ENCODE results near the gene FPR1.

Gene FPR1

GRCh38 chr19:51710163-51710562 lies 41.5 kb downstream of the FPR1 start:
- no peak for TF ChIP-seq REST (IDR thresholded peaks at IDR 0.05; ENCODE audit: low read depth)
- no peak for TF ChIP-seq EGR1 (IDR thresholded peaks at IDR 0.05)
- TF ChIP-seq TEAD4 (IDR thresholded peaks at IDR 0.05) = no peak
- no peak for TF ChIP-seq CREB1 (IDR thresholded peaks at IDR 0.05; ENCODE audit: low read depth)
- TF ChIP-seq YY1 (IDR thresholded peaks at IDR 0.05; ENCODE audit: low read depth) = no peak
- no peak for TF ChIP-seq FOXM1 (IDR thresholded peaks at IDR 0.05; ENCODE audit: borderline replicate concordance, low read depth)
- TF ChIP-seq EP300 (IDR thresholded peaks at IDR 0.05; ENCODE audit: borderline replicate concordance) = no peak
- no peak for TF ChIP-seq ZBTB7A (IDR thresholded peaks at IDR 0.05; ENCODE audit: low read depth)
- TF ChIP-seq TAF1 (IDR thresholded peaks at IDR 0.05; ENCODE audit: low read depth) = no peak
- TF ChIP-seq NFIC (IDR thresholded peaks at IDR 0.05) = no peak
- TF ChIP-seq RAD21 (IDR thresholded peaks at IDR 0.05; ENCODE audit: low read depth) = no peak
- TF ChIP-seq, protein P1, sequence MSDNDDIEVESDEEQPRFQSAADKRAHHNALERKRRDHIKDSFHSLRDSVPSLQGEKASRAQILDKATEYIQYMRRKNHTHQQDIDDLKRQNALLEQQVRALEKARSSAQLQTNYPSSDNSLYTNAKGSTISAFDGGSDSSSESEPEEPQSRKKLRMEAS (IDR thresholded peaks at IDR 0.05) = no peak
- TF ChIP-seq CEBPB (IDR thresholded peaks at IDR 0.05) = no peak
- TF ChIP-seq TCF12 (IDR thresholded peaks at IDR 0.05; ENCODE audit: low read depth) = no peak

DNA sequence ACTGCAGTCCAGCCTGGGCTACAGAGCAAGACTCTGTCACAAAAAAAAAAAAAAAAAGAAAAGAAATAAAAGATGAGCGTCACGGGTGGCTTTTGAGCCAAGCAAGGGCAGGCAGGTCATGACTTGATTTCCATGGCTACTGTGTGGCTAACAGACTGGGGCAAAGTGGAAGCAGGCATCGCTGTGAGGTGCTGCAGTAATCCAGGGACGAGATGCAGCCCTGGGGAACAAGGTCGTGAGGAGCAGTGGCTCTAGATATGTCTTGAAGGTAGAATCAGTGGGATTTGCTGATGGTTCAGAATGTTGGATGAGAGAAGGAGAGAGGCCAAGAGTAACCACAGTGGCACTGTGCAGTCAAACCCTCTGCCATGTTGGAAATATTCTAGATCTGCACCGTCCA lies 42.1 kb downstream of the FPR1 start:
- no peak for TF ChIP-seq RAD21 (IDR thresholded peaks at IDR 0.05; ENCODE audit: low read depth)
- TF ChIP-seq ZBTB7A (IDR thresholded peaks at IDR 0.05; ENCODE audit: low read depth) = no peak
- no peak for TF ChIP-seq CREB1 (IDR thresholded peaks at IDR 0.05; ENCODE audit: low read depth)
- no peak for TF ChIP-seq TEAD4 (IDR thresholded peaks at IDR 0.05)
- TF ChIP-seq FOXM1 (IDR thresholded peaks at IDR 0.05; ENCODE audit: borderline replicate concordance, low read depth) = no peak
- no peak for TF ChIP-seq CEBPB (IDR thresholded peaks at IDR 0.05)
- TF ChIP-seq YY1 (IDR thresholded peaks at IDR 0.05; ENCODE audit: low read depth) = no peak
- TF ChIP-seq EGR1 (IDR thresholded peaks at IDR 0.05) = no peak
- no peak for TF ChIP-seq TAF1 (IDR thresholded peaks at IDR 0.05; ENCODE audit: low read depth)

DNA sequence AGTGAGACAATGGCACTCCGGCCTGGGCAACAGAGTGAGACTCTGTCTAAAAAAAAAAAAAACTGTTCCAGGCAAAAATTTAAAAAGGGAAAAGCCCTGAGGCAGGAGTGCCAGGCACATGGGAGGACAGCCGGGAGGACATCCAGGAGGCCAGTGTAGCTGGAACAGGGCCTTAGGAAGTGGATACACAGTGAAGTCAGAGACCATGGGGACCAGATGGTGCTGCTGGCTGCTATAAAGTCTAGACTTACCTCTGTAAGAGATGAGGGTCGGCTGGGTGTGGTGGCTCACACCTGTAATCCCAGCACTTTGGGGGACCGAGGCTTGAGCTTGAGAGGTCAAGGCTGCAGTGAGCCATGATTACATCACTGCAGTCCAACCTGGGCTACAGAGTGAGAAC lies 42.9 kb downstream of the FPR1 start:
- TF ChIP-seq, protein P1 (IDR thresholded peaks at IDR 0.05) = no peak
- TF ChIP-seq TEAD4 (IDR thresholded peaks at IDR 0.05) (no peak), TAF1 (IDR thresholded peaks at IDR 0.05; ENCODE audit: low read depth) (no peak), CREB1 (IDR thresholded peaks at IDR 0.05; ENCODE audit: low read depth) (no peak), REST (IDR thresholded peaks at IDR 0.05; ENCODE audit: low read depth) (no peak), NFIC (IDR thresholded peaks at IDR 0.05) (no peak), ZBTB7A (IDR thresholded peaks at IDR 0.05; ENCODE audit: low read depth) (no peak), YY1 (IDR thresholded peaks at IDR 0.05; ENCODE audit: low read depth) (no peak), CEBPB (IDR thresholded peaks at IDR 0.05) (no peak), EP300 (IDR thresholded peaks at IDR 0.05; ENCODE audit: borderline replicate concordance) (no peak), USF1 (IDR thresholded peaks at IDR 0.05) (no peak), RAD21 (IDR thresholded peaks at IDR 0.05; ENCODE audit: low read depth) (no peak), EGR1 (IDR thresholded peaks at IDR 0.05) (no peak), TCF12 (IDR thresholded peaks at IDR 0.05; ENCODE audit: low read depth) (no peak), FOXM1 (IDR thresholded peaks at IDR 0.05; ENCODE audit: borderline replicate concordance, low read depth) (no peak)

DNA sequence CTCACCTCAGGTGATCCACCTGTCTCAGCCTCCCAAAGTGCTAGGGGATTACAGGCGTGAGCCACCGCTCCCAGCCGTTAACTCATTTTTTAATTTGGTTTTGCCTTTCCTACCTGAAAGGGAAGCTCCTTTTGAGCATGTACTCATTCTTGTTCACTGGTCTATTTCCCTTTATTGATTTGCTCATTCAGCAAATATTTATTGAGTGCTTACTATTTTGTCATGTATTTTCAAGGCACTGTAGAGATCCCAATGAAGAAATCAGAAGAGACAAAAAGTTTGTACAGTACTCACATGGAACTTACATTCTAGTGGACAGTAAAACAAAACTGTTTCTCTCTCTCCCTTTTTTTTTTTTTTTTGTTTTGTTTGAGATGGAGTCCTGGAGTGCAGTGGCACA lies 44.8 kb downstream of the FPR1 start:
- no peak for TF ChIP-seq TEAD4 (IDR thresholded peaks at IDR 0.05)

DNA sequence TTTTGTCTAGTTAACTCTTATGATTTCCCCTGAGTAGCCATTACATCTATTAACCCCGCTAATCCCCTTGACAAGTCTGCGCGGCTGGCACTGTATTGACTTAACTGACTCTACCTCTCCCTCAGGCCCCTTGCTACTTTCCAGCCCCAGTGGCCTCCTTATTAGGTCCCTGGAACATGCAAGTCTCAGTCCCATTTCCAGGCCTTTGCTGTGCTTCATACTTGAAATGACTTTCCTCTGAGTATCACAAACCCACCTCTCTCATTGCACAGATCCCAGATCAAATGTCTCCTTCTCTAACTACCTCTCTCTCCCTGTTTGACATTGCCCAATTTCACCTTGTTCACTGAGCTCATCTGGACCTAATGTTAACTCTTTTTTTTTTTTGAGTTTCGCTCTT lies 45.4 kb downstream of the FPR1 start:
- no peak for TF ChIP-seq ZBTB7A (IDR thresholded peaks at IDR 0.05; ENCODE audit: low read depth)
- TF ChIP-seq EP300 (IDR thresholded peaks at IDR 0.05; ENCODE audit: borderline replicate concordance) = no peak
- no peak for TF ChIP-seq TEAD4 (IDR thresholded peaks at IDR 0.05)
- no peak for TF ChIP-seq REST (IDR thresholded peaks at IDR 0.05; ENCODE audit: low read depth)
- TF ChIP-seq, protein P1 (IDR thresholded peaks at IDR 0.05) = no peak
- no peak for TF ChIP-seq TAF1 (IDR thresholded peaks at IDR 0.05; ENCODE audit: low read depth)
- TF ChIP-seq USF1 (IDR thresholded peaks at IDR 0.05) = no peak
- TF ChIP-seq RAD21 (IDR thresholded peaks at IDR 0.05; ENCODE audit: low read depth) = no peak
- TF ChIP-seq CEBPB (IDR thresholded peaks at IDR 0.05) = no peak
- no peak for TF ChIP-seq CREB1 (IDR thresholded peaks at IDR 0.05; ENCODE audit: low read depth)
- TF ChIP-seq EGR1 (IDR thresholded peaks at IDR 0.05) = no peak
- TF ChIP-seq NFIC (IDR thresholded peaks at IDR 0.05) = no peak
- no peak for TF ChIP-seq YY1 (IDR thresholded peaks at IDR 0.05; ENCODE audit: low read depth)

Data from Ishikawa (cell line).